SK-N-SH (cell line): ENCODE results near the gene TRIM3. TPM values are rescaled to one million over a fixed set of nuclear protein-coding genes. Genes with fewer than 3 reads are reported as not detected.
A peak's percentile ranks its signal among the peaks of the same experiment; 100 is the strongest.

Source experiments
- CTCF ChIA-PET: fragments of 300-600, 350-600 bp; formaldehyde crosslinking; extraction: SDS; loops from one replicate; lab custom pipeline; 2021; lab: Yijun Ruan, JAX
- POLR2A ChIA-PET: fragments of 350-600 bp; sonication (Branson Sonifier 250); formaldehyde crosslinking; extraction: SDS; loops from one replicate; lab custom pipeline; 2020; ENCODE audit warnings: antibody characterized with exemption, inconsistent platforms; lab: Yijun Ruan, JAX
- DNase-seq: peaks from one replicate; pipeline ENCODE4 v3.0.0; 2012
- H2AFZ ChIP-seq: fragments of 200-600 bp; sonication (generic); 2 replicates; pipeline ENCODE4 v1.8.1; 2016; ENCODE audit warnings: antibody characterized with exemption, mild to moderate bottlenecking, low read depth
- H3F3A ChIP-seq: fragments of 200-600 bp; sonication (generic); replicated peaks from 2 replicates; pipeline ENCODE3; 2016; ENCODE audit warnings: antibody characterized with exemption, mild to moderate bottlenecking; ENCODE audit not compliant: insufficient read depth
- H3K27ac ChIP-seq, 2 experiments: fragments of 200-500 bp in 1 of 2; fragments of 200-600 bp in 1 of 2; sonication (Bioruptor generic) in 1 of 2; sonication (generic), shearing (Covaris generic) in 1 of 2; 2 replicates each; pipeline versions ENCODE4 v1.5.1 to v1.6.1; 2014 to 2016; ENCODE audit warnings: low read depth in 2 of 2, inconsistent platforms in 1 of 2, low read length in 1 of 2, mild to moderate bottlenecking in 1 of 2, mixed read lengths in 1 of 2
- H3K27me3 ChIP-seq: fragments of 200-600 bp; sonication (generic), shearing (Covaris generic); 2 replicates; pipeline ENCODE4 v1.6.1; 2016; ENCODE audit warnings: mixed run types; ENCODE audit not compliant: insufficient read depth
- H3K36me3 ChIP-seq, 2 experiments: fragments of 200-500 bp in 1 of 2; fragments of 200-600 bp in 1 of 2; sonication (Bioruptor generic) in 1 of 2; sonication (generic) in 1 of 2; replicated peaks in 1 of 2; 2 replicates each; pipeline versions ENCODE3 to v1.5.1; 2014 to 2016; ENCODE audit warnings: low read length in 1 of 2, mild to moderate bottlenecking in 1 of 2; ENCODE audit not compliant: insufficient read depth in 2 of 2, control insufficient read depth in 1 of 2
- H3K4me1 ChIP-seq, 2 experiments: fragments of 200-500 bp in 1 of 2; fragments of 200-600 bp in 1 of 2; sonication (Bioruptor generic) in 1 of 2; sonication (generic), shearing (Covaris generic) in 1 of 2; 2 replicates each; pipeline versions ENCODE4 v1.5.1 to v1.6.1; 2014 to 2016; ENCODE audit warnings: low read depth in 1 of 2, low read length in 1 of 2, mixed run types in 1 of 2; ENCODE audit not compliant: insufficient read depth in 2 of 2, control insufficient read depth in 1 of 2
- H3K4me2 ChIP-seq: fragments of 200-600 bp; sonication (generic), shearing (Covaris generic); 2 replicates; pipeline ENCODE4 v1.6.1; 2017; ENCODE audit warnings: mixed run types
- H3K4me3 ChIP-seq, 2 experiments: fragments of 200-500 bp in 1 of 2; fragments of 200-600 bp in 1 of 2; sonication (Bioruptor generic) in 1 of 2; sonication (generic), shearing (Covaris generic) in 1 of 2; 2 replicates each; pipeline versions ENCODE4 v1.5.1 to v1.8.1; 2014 to 2016; ENCODE audit warnings: low read depth in 2 of 2, inconsistent platforms in 1 of 2, low read length in 1 of 2, mild to moderate bottlenecking in 1 of 2, mixed read lengths in 1 of 2, moderate library complexity in 1 of 2
- H3K79me2 ChIP-seq: fragments of 200-600 bp; sonication (generic); 2 replicates; pipeline ENCODE4 v1.8.1; 2017; ENCODE audit warnings: mild to moderate bottlenecking; ENCODE audit not compliant: insufficient read depth
- H3K9ac ChIP-seq: fragments of 200-600 bp; sonication (generic); 2 replicates; pipeline ENCODE4 v1.6.1; 2017; ENCODE audit warnings: mixed run types
- H3K9me2 ChIP-seq: fragments of 200-600 bp; sonication (generic); 2 replicates; pipeline ENCODE4 v1.6.1; 2017; ENCODE audit warnings: mixed run types
- H3K9me3 ChIP-seq: fragments of 200-600 bp; sonication (generic); 2 replicates; pipeline ENCODE4 v1.6.1; 2017; ENCODE audit warnings: mixed run types, mild to moderate bottlenecking, moderate library complexity
- H4K20me1 ChIP-seq: fragments of 200-600 bp; sonication (generic); 2 replicates; pipeline ENCODE4 v1.6.1; 2017; ENCODE audit warnings: mild to moderate bottlenecking, mixed run types; ENCODE audit not compliant: insufficient read depth
- CHD2 ChIP-seq: fragments of 150-350 bp; IDR thresholded peaks from 2 replicates; pipeline ENCODE4 v1.6.1; 2018; ENCODE audit warnings: low read length; ENCODE audit not compliant: partially characterized antibody
- ELF1 ChIP-seq: IDR thresholded peaks from 2 replicates; pipeline ENCODE4 v1.4.0; 2012
- EP300 ChIP-seq, 2 experiments: IDR thresholded peaks; 2 replicates each; pipeline versions ENCODE4 v1.4.0 to v1.6.1; 2012; ENCODE audit warnings: borderline replicate concordance in 1 of 2, low read depth in 1 of 2, low read length in 1 of 2
- EZH2phosphoT487 ChIP-seq: fragments of 200-600 bp; sonication (generic); IDR thresholded peaks from 2 replicates; pipeline ENCODE4 v1.6.1; 2017; ENCODE audit warnings: low read depth, mixed run types, mild to moderate bottlenecking, antibody characterized with exemption, moderate library complexity, borderline replicate concordance
- FOXJ3 ChIP-seq: sonication (generic); formaldehyde crosslinking; IDR thresholded peaks from 2 replicates; pipeline ENCODE4 v1.5.1; 2020; ENCODE audit warnings: mild to moderate bottlenecking, missing genetic modification reagents
- FOXM1 ChIP-seq: IDR thresholded peaks from 2 replicates; pipeline ENCODE4 v1.4.0; 2012; ENCODE audit warnings: low read depth, mild to moderate bottlenecking
- GABPA ChIP-seq: IDR thresholded peaks from 2 replicates; pipeline ENCODE4 v1.4.0; 2012; ENCODE audit warnings: low read depth, mild to moderate bottlenecking
- GATA2 ChIP-seq: sonication (generic); formaldehyde crosslinking; IDR thresholded peaks from 2 replicates; pipeline ENCODE4 v1.5.0; 2020; ENCODE audit warnings: mild to moderate bottlenecking, missing genetic modification reagents
- MEF2A ChIP-seq: IDR thresholded peaks from 2 replicates; pipeline ENCODE4 v1.4.0; 2012; ENCODE audit warnings: low read depth, borderline replicate concordance
- NFIC ChIP-seq: IDR thresholded peaks from 2 replicates; pipeline ENCODE4 v1.4.0; 2012; ENCODE audit warnings: borderline replicate concordance
- POLR2AphosphoS5 ChIP-seq: IDR thresholded peaks from 2 replicates; pipeline ENCODE4 v1.6.1; 2012; ENCODE audit warnings: low read depth, low read length
- RAD21 ChIP-seq: IDR thresholded peaks from 2 replicates; pipeline ENCODE4 v1.6.1; 2012; ENCODE audit warnings: mild to moderate bottlenecking, low read length
- RFX5 ChIP-seq: IDR thresholded peaks from 2 replicates; pipeline ENCODE4 v1.6.1; 2012; ENCODE audit warnings: mild to moderate bottlenecking, improper control_type of control experiment, low read length
- RXRA ChIP-seq: IDR thresholded peaks from 2 replicates; pipeline ENCODE4 v1.4.0; 2012; ENCODE audit warnings: low read depth, mild to moderate bottlenecking, borderline replicate concordance
- SIN3A ChIP-seq: IDR thresholded peaks from 2 replicates; pipeline ENCODE4 v1.6.1; 2012; ENCODE audit warnings: low read depth, mild to moderate bottlenecking, low read length, moderate library complexity, borderline replicate concordance
- SMC3 ChIP-seq: IDR thresholded peaks from 2 replicates; pipeline ENCODE4 v1.6.1; 2012; ENCODE audit warnings: low read depth, low read length, improper control_type of control experiment
- TAF1 ChIP-seq: IDR thresholded peaks from 2 replicates; pipeline ENCODE4 v1.6.1; 2012; ENCODE audit warnings: low read depth, mild to moderate bottlenecking, low read length, moderate library complexity, borderline replicate concordance
- TCF12 ChIP-seq: IDR thresholded peaks from 2 replicates; pipeline ENCODE4 v1.4.0; 2012
- TEAD4 ChIP-seq: IDR thresholded peaks from 2 replicates; pipeline ENCODE4 v1.4.0; 2012; ENCODE audit warnings: mild to moderate bottlenecking, borderline replicate concordance; ENCODE audit not compliant: insufficient read depth
- WGBS: methylation state at CpG from one replicate; pipeline ENCODE4 v1.1.6; 2017; ENCODE audit warnings: low lambda C conversion rate; 5-methylcytosine and 5-hydroxymethylcytosine counted together
- polyA plus RNA-seq, 3 experiments: library from polyadenylated mRNA; depleted of rRNA; stranded (reverse); fragments of >200 nt; gene quantifications; 2 replicates each; pipeline ENCODE4 v1.2.3, GENCODE V29; 2012
- TF ChIP-seq, protein P1 (sequence below): IDR thresholded peaks from 2 replicates; pipeline ENCODE4; 2012
- TF ChIP-seq, protein P2 (sequence below): fragments of 200-600 bp; sonication (generic); IDR thresholded peaks from 2 replicates; pipeline ENCODE4 v1.6.1; 2017; ENCODE audit warnings: antibody characterized with exemption, mild to moderate bottlenecking, moderate library complexity
- TF ChIP-seq, protein P3 (sequence below): IDR thresholded peaks from 2 replicates; pipeline ENCODE4 v1.4.0; 2012; ENCODE audit warnings: low read depth
- TF ChIP-seq, protein P4 (sequence below): IDR thresholded peaks from 2 replicates; pipeline ENCODE4 v1.4.0; 2012; ENCODE audit warnings: low read depth, borderline replicate concordance
- TF ChIP-seq, protein P5 (sequence below): fragments of 150-350 bp; IDR thresholded peaks from 2 replicates; pipeline ENCODE4 v1.6.1; 2016; ENCODE audit warnings: mild to moderate bottlenecking, low read depth, low read length

TRIM3 gene
- polyA plus RNA-seq, 1 of the 3 experiments (the other 2 are of a cell fraction), result 22.8 TPM

DNA sequence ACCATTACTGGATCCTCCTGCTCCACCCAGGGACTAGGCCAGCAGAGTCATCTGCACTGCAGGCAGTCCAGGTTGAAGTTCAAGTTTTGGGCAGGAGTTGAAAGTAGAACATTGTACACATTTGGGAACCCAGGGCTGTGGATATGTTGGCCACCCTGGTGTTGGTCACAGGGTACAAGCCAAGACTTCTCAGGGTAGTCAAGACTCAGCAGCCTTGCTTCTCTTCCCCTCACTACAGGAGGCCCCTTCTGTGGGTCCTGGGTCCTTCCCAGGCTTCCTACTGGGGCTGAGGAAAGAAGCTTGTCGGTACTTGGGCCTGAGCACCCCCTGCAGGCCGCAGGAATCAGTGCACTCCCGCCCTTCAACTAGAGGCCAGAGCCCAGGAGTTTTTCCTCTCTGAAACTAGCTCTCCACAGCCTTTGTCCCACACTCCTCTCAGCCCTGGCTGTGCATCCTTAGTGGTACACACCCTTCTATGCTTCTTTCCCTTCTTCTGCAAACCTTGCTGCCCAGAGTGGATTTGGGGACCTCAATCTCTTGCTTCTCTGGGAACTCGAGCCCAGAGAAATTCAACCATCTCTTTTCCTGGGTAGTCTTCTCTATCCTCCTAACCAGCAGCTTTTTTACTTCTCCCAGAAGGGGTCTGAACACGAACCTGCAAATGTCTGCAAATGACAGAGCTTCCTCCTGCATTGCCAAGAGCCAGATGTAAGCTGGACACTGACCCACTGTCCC, 30.3 kb downstream of the TRIM3 start:
- Histone ChIP-seq H3K4me2 (no peak overlapping the region), H3K4me1 (peaks cover 0 to 18% of the 10 kb centered on the region in 2 experiments; a peak in 1 of 4 replicates), H2AFZ (no peak overlapping the region), H3K9ac (no peak overlapping the region), H3K9me2 (no peaks in the 10 kb centered on the region), H3K4me3 (no peak overlapping the region), H3F3A (no peaks in the 10 kb centered on the region), H4K20me1 (no peaks in the 10 kb centered on the region), H3K79me2 (no peaks in the 10 kb centered on the region), H3K27me3 (no peaks in the 10 kb centered on the region), H3K9me3 (no peaks in the 10 kb centered on the region), H3K27ac (no peak overlapping the region)
- POLR2A ChIA-PET, result interaction anchor here (0.6 to 1.3 kb wide), 3 partner anchors 25 to 65 kb away, joined by 4 to 5 read pairs (median 4); partner anchors contain the start of gene APBB1
- CTCF ChIA-PET, result interaction anchor here (0.5 to 14.7 kb wide), 41 partner anchors 9 to 1163 kb away, joined by 3 to 360 read pairs (median 6); partner anchors contain the start of genes APBB1, DNHD1, SMPD1 and TRIM3
- 27% methylated on average over 3 of the region's 5 CpGs for WGBS
- peak; percentile 78 for DNase-seq
- TF ChIP-seq, protein P1, sequence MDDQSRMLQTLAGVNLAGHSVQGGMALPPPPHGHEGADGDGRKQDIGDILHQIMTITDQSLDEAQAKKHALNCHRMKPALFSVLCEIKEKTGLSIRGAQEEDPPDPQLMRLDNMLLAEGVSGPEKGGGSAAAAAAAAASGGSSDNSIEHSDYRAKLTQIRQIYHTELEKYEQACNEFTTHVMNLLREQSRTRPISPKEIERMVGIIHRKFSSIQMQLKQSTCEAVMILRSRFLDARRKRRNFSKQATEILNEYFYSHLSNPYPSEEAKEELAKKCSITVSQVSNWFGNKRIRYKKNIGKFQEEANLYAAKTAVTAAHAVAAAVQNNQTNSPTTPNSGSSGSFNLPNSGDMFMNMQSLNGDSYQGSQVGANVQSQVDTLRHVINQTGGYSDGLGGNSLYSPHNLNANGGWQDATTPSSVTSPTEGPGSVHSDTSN, result no peak
- TF ChIP-seq TCF12, result no peak
- TF ChIP-seq GATA2 (CRISPR knock-in tag), result no peak
- no peak for TF ChIP-seq TEAD4
- no peak for TF ChIP-seq RFX5
- TF ChIP-seq FOXJ3 (CRISPR knock-in tag), result no peak
- TF ChIP-seq, protein P2, sequence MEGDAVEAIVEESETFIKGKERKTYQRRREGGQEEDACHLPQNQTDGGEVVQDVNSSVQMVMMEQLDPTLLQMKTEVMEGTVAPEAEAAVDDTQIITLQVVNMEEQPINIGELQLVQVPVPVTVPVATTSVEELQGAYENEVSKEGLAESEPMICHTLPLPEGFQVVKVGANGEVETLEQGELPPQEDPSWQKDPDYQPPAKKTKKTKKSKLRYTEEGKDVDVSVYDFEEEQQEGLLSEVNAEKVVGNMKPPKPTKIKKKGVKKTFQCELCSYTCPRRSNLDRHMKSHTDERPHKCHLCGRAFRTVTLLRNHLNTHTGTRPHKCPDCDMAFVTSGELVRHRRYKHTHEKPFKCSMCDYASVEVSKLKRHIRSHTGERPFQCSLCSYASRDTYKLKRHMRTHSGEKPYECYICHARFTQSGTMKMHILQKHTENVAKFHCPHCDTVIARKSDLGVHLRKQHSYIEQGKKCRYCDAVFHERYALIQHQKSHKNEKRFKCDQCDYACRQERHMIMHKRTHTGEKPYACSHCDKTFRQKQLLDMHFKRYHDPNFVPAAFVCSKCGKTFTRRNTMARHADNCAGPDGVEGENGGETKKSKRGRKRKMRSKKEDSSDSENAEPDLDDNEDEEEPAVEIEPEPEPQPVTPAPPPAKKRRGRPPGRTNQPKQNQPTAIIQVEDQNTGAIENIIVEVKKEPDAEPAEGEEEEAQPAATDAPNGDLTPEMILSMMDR, result peak; percentile 77
- TF ChIP-seq, protein P3, sequence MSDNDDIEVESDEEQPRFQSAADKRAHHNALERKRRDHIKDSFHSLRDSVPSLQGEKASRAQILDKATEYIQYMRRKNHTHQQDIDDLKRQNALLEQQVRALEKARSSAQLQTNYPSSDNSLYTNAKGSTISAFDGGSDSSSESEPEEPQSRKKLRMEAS, result no peak
- TF ChIP-seq ELF1, result no peak
- TF ChIP-seq SMC3, result peak; percentile 83
- TF ChIP-seq RAD21, result peak; percentile 73
- no peak for TF ChIP-seq FOXM1
- TF ChIP-seq SIN3A, result no peak
- TF ChIP-seq MEF2A, result no peak
- no peak for TF ChIP-seq POLR2AphosphoS5
- TF ChIP-seq, protein P4, sequence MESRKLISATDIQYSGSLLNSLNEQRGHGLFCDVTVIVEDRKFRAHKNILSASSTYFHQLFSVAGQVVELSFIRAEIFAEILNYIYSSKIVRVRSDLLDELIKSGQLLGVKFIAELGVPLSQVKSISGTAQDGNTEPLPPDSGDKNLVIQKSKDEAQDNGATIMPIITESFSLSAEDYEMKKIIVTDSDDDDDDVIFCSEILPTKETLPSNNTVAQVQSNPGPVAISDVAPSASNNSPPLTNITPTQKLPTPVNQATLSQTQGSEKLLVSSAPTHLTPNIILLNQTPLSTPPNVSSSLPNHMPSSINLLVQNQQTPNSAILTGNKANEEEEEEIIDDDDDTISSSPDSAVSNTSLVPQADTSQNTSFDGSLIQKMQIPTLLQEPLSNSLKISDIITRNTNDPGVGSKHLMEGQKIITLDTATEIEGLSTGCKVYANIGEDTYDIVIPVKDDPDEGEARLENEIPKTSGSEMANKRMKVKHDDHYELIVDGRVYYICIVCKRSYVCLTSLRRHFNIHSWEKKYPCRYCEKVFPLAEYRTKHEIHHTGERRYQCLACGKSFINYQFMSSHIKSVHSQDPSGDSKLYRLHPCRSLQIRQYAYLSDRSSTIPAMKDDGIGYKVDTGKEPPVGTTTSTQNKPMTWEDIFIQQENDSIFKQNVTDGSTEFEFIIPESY, result no peak
- TF ChIP-seq, protein P5, sequence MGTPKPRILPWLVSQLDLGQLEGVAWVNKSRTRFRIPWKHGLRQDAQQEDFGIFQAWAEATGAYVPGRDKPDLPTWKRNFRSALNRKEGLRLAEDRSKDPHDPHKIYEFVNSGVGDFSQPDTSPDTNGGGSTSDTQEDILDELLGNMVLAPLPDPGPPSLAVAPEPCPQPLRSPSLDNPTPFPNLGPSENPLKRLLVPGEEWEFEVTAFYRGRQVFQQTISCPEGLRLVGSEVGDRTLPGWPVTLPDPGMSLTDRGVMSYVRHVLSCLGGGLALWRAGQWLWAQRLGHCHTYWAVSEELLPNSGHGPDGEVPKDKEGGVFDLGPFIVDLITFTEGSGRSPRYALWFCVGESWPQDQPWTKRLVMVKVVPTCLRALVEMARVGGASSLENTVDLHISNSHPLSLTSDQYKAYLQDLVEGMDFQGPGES, result no peak
- no peak for TF ChIP-seq RXRA
- TF ChIP-seq GABPA, result no peak
- no peak for TF ChIP-seq NFIC
- TF ChIP-seq TAF1, result no peak
- TF ChIP-seq EP300 (IDR thresholded peaks at IDR 0.05; ENCODE audit: borderline replicate concordance in 1 of 2, low read depth in 1 of 2, low read length in 1 of 2), result no peak
- no peak for TF ChIP-seq EZH2phosphoT487
- TF ChIP-seq CHD2, result no peak
- TF ChIP-seq, all 33 proteins: peak for 3
- H3K36me3 ChIP-seq, result peaks cover 0 to 8% of the 10 kb centered on the region in 2 experiments
